HS-5 (cell line): ENCODE data around the gene REG1B.
"Not testable (repeated sequence)": the region's sequence is repeated elsewhere in the genome, so short reads cannot be mapped to it uniquely, and the experiment has no call there.

ENCODE experiments used
- DNase-seq: peaks from one replicate; pipeline ENCODE4 v3.0.0-alpha.2; 2012; ENCODE audit warnings: low read depth

REG1B gene

DNA sequence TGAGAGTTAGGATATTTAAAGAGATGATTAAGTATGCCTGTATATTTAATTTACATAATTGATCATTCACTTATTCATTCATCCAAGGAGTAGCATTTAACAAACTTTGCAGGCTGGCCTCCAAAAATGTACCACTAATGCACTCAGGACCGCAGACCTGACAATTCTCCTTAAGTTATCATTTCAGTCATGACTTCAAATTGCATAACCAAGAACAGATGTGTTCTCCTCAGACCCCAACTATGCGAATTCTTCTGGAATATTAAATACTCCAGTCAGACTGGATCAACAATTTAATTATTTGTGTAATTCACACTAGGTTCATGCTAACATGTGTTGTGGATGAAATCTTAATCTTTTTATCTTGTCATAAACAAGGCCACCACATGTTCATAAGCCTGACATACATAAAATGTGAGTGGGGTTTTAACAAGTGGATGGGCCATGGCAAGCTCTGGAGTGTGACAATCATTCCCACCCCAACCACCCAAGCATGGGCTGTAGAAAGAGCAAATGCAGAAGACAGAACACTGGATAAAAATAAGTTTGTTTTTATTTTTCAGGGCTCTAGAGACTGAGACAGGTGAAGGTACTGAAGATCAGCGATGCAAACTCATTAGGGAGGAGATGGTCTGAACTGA is 3.2 kb downstream of the REG1B start:
- no peak for DNase-seq

DNA sequence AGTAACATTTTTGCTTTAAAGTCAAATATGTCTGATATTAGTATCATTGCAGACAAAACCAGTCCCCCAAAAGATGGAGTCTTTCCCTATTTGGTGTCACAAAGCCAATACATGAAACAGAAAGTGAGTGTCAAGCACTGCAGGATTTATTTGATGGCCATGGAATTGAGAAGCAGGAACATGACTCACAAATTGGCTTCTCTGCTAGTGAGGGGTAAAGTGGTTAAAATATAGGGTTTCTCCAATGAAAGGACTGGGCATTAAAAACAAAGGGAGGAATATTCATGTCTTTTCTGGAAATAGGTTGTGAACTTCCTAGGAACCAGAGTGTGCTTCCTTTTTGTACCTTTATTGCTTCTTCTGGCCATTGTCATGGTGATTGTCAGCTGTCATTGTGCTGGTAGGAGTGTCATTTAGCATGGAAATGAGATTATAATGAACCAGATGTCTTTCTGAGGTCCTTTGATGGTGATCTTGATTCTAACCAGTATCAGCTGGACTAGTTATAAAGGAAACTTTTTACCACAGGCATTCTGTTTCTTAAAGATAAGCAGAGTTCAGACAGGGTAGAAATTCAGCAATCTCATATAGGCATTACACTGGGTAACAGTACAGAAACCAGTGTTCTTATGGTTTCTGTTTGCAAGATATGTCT is 4.1 kb downstream of the REG1B start:
- DNase-seq: no peak

- no peak for DNase-seq
Observed at GRCh38 chr2:79082987-79083386, 4.8 kb downstream of the REG1B start.

GRCh38 chr2:79071078-79071477 is 16.7 kb downstream of the REG1B start:
- no peak for DNase-seq

- DNase-seq: no peak
Observed at GRCh38 chr2:79065201-79065600, 22.6 kb downstream of the REG1B start.

GRCh38 chr2:79054769-79055168 is 33.0 kb downstream of the REG1B start:
- not testable (repeated sequence) for DNase-seq

DNA sequence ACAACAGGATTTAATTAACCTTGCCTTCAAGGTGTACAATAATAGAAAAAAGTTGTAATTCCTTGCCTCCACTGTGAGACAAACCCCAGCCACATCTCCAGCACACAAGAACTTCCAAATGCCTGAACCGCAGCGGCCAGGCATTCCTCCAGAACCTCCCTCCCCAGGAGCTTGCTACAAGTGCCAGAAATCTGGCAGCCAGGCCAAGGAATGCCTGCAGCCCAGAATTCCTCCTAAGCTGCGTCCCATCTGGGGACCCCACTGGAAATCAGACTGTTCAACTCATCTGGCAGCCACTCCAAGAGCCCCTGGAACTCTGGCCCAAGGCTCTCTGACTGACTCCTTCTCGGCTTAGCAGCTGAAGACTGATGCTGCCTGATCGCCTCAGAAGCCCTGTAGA is 34.3 kb downstream of the REG1B start:
- DNase-seq: not testable (repeated sequence)

DNA sequence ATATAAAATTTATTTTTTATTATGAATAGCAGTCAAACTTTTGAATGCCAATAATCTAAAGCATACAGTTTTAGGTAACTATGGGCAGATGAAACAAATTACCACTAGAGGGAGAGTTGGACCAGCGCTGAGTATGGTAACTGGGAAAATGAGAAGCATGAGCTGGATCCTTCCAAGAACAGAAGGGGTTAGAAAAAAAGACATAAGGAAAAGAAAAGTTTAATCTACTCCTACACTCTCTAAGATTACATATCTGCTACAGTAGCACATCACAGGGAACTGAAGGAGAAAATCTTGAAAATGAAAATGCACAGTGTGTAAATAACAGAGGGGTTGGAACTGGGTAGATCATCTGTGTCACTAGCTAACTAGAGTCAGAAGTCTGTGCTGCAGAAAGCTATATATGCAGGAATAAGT is 46.8 kb downstream of the REG1B start:
- no peak for DNase-seq

DNA sequence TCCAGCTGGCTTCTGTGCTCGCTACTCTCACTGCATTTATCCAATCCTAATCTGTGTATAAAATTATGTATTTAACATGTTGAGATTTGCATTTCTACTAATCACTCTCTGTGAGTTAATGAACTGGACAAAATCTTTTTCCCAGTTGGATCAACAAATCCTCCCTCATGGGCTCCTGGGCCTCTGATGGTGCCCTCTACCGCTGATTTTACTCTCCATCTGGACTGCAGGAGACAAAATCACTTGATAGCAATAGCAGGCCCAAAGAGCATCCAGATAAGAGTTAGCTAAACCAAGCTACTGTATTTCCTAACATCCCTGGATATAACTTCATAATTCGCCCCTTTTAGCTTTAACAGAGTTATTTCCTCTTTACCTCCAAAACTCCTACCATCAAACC is 47.8 kb downstream of the REG1B start:
- no peak for DNase-seq
